GM23338 (cell line): ENCODE results near the gene NOTCH1. TPM values are rescaled to one million over a fixed set of nuclear protein-coding genes. Genes with fewer than 3 reads are reported as not detected.

ENCODE experiments used
- ATAC-seq: fragments of 200-7000 bp; cut with Tn5 transposase; 3 replicates; pipeline ENCODE4 v1.9.1; 2020
- DNase-seq: peaks from one replicate; pipeline ENCODE4 v3.0.0-alpha.2; 2015; ENCODE audit warnings: low spot score
- H2AFZ ChIP-seq: fragments of 200-600 bp; sonication (generic); 2 replicates; pipeline ENCODE4 v1.8.0; 2016; ENCODE audit warnings: antibody characterized with exemption, mild to moderate bottlenecking, moderate library complexity
- H3F3A ChIP-seq: fragments of 200-600 bp; sonication (generic); replicated peaks from 2 replicates; pipeline ENCODE4 v1.8.0; 2017; ENCODE audit warnings: antibody characterized with exemption, mixed run types, low read depth
- H3K27ac ChIP-seq: fragments of 200-600 bp; sonication (generic); 2 replicates; pipeline ENCODE4 v1.6.1; 2016; ENCODE audit warnings: low read depth
- H3K27me3 ChIP-seq: fragments of 200-600 bp; sonication (generic); 2 replicates; pipeline ENCODE4 v1.8.0; 2016; ENCODE audit warnings: mild to moderate bottlenecking, mixed run types, moderate library complexity; ENCODE audit not compliant: insufficient read depth
- H3K36me3 ChIP-seq: fragments of 200-600 bp; sonication (generic); 2 replicates; pipeline ENCODE4 v1.8.0; 2016; ENCODE audit warnings: mild to moderate bottlenecking; ENCODE audit not compliant: insufficient read depth
- H3K4me1 ChIP-seq: fragments of 200-600 bp; sonication (generic); 2 replicates; pipeline ENCODE4 v1.8.0; 2016; ENCODE audit warnings: mild to moderate bottlenecking, moderate library complexity; ENCODE audit not compliant: insufficient read depth
- H3K4me2 ChIP-seq: fragments of 200-600 bp; sonication (generic); 2 replicates; pipeline ENCODE4 v1.7.1; 2017; ENCODE audit warnings: mixed run types
- H3K4me3 ChIP-seq: fragments of 200-600 bp; sonication (generic); 2 replicates; pipeline ENCODE4 v1.6.1; 2016; ENCODE audit warnings: mixed run types
- H3K79me2 ChIP-seq: fragments of 200-600 bp; sonication (generic); replicated peaks from 2 replicates; pipeline ENCODE4 v1.8.0; 2017; ENCODE audit warnings: mild to moderate bottlenecking; ENCODE audit not compliant: insufficient read depth
- H3K9me2 ChIP-seq: fragments of 200-600 bp; sonication (generic); 2 replicates; pipeline ENCODE4 v1.8.0; 2017; ENCODE audit not compliant: insufficient read depth
- H4K20me1 ChIP-seq: fragments of 200-600 bp; sonication (generic); replicated peaks from 2 replicates; pipeline ENCODE4 v1.8.0; 2017; ENCODE audit warnings: mild to moderate bottlenecking; ENCODE audit not compliant: insufficient read depth
- H3K27ac Mint-ChIP-seq: 2 replicates; pipeline ENCODE4 v1.8.0; 2020; ENCODE audit warnings: inconsistent platforms, mild to moderate bottlenecking, moderate library complexity, mixed read lengths
- H3K27me3 Mint-ChIP-seq: 3 replicates; pipeline ENCODE4 v1.8.0; 2022; ENCODE audit warnings: low read depth, mild to moderate bottlenecking, moderate library complexity, mixed read lengths, inconsistent platforms; ENCODE audit not compliant: insufficient read depth, poor library complexity
- H3K36me3 Mint-ChIP-seq: 3 replicates; pipeline ENCODE4 v1.8.0; 2021; ENCODE audit warnings: low read depth, mild to moderate bottlenecking, inconsistent platforms, moderate library complexity, mixed read lengths
- H3K4me1 Mint-ChIP-seq: 3 replicates; pipeline ENCODE4 v1.8.0; 2020; ENCODE audit warnings: mild to moderate bottlenecking, inconsistent platforms, mixed read lengths
- H3K4me3 Mint-ChIP-seq: 3 replicates; pipeline ENCODE4 v1.8.0; 2021; ENCODE audit warnings: moderate library complexity, mild to moderate bottlenecking, inconsistent platforms, mixed read lengths
- H3K9me3 Mint-ChIP-seq: 3 replicates; pipeline ENCODE4 v1.8.0; 2020; ENCODE audit warnings: moderate library complexity, mild to moderate bottlenecking, inconsistent platforms, mixed read lengths
- ETS1 ChIP-seq: IDR thresholded peaks from 2 replicates; pipeline ENCODE4 v1.6.1; 2016; ENCODE audit warnings: antibody characterized with exemption
- POLR2AphosphoS5 ChIP-seq: IDR thresholded peaks from 2 replicates; pipeline ENCODE4 v1.6.1; 2016; ENCODE audit warnings: antibody characterized with exemption, low read depth
- STAT1 ChIP-seq: IDR thresholded peaks from one replicate; pipeline ENCODE4 v1.6.1; 2016; ENCODE audit warnings: antibody characterized with exemption; ENCODE audit not compliant: unreplicated experiment
- ZNF114 ChIP-seq: fragments of 250-450 bp; sonication (Bioruptor Pico); IDR thresholded peaks from 2 replicates; pipeline ENCODE4 v1.5.0; 2020; ENCODE audit warnings: mild to moderate bottlenecking, moderate library complexity
- ZNF331 ChIP-seq: fragments of 250-450 bp; sonication (Bioruptor Pico); IDR thresholded peaks from 2 replicates; pipeline ENCODE4 v1.5.0; 2020; ENCODE audit warnings: low read depth, mild to moderate bottlenecking, moderate library complexity
- ZNF462 ChIP-seq: fragments of 250-450 bp; sonication (Bioruptor Pico); IDR thresholded peaks from 2 replicates; pipeline ENCODE4 v1.5.0; 2020; ENCODE audit warnings: mild to moderate bottlenecking, moderate library complexity
- polyA plus RNA-seq: library from polyadenylated mRNA; unstranded; fragments of >200 nt; fragmentation: Nextera tagmentation; extraction: Ambion mirVana; gene quantifications from 2 replicates; pipeline ENCODE4 v1.2.1, GENCODE V29; 2016
- total RNA-seq: library from RNA; depleted of rRNA; stranded (reverse); fragments of >200 nt; shearing (Covaris generic); gene quantifications from 2 replicates; pipeline ENCODE4 v1.2.3, GENCODE V29; 2014

NOTCH1 gene
- total and polyA plus RNA-seq, 2 experiments from 2014 or later = 9.9 to 97.2 TPM

GRCh38 chr9:136453326-136453725 is 92.5 kb downstream of the NOTCH1 start:
- Histone ChIP-seq H3K4me3 (no peak overlapping the region), H3F3A (0 out of 2 replicates have a peak, but pooled peaks cover 7% of the 10 kb centered on the region), H2AFZ (no peak overlapping the region), H3K4me2 (no peak overlapping the region), H3K9me2 (no peaks in the 10 kb centered on the region), H3K79me2 (no peaks in the 10 kb centered on the region; the same call in 1 of the 2 replicates), H3K27me3 (no peaks in the 10 kb centered on the region), H3K36me3 (peaks cover 17% of the 10 kb centered on the region), H3K27ac (no peak overlapping the region), H3K4me1 (no peaks in the 10 kb centered on the region), H4K20me1 (peaks cover 3% of the 10 kb centered on the region; the same call in 1 of the 2 replicates)
- H3K9me3 Mint-ChIP-seq = peaks cover 4% of the 10 kb centered on the region; the same call in 2 of the 3 replicates
- TF ChIP-seq STAT1 = no peak
- no peak for TF ChIP-seq POLR2AphosphoS5
- TF ChIP-seq ZNF462 = no peak
- TF ChIP-seq ETS1 = no peak
- no peak for TF ChIP-seq ZNF331 (CRISPR knock-in tag)
- TF ChIP-seq ZNF114 (CRISPR knock-in tag) = no peak
- H3K27ac Mint-ChIP-seq = no peak overlapping the region
- peaks cover 10% of the 10 kb centered on the region for H3K27me3 Mint-ChIP-seq
- H3K36me3 Mint-ChIP-seq = peaks cover 83% of the 10 kb centered on the region
- H3K4me3 Mint-ChIP-seq = no peak overlapping the region
- DNase-seq (no peak), ATAC-seq (no peak)
- H3K4me1 Mint-ChIP-seq = no peaks in the 10 kb centered on the region
